ENCODE measurements around the gene NELL1.

DNA sequence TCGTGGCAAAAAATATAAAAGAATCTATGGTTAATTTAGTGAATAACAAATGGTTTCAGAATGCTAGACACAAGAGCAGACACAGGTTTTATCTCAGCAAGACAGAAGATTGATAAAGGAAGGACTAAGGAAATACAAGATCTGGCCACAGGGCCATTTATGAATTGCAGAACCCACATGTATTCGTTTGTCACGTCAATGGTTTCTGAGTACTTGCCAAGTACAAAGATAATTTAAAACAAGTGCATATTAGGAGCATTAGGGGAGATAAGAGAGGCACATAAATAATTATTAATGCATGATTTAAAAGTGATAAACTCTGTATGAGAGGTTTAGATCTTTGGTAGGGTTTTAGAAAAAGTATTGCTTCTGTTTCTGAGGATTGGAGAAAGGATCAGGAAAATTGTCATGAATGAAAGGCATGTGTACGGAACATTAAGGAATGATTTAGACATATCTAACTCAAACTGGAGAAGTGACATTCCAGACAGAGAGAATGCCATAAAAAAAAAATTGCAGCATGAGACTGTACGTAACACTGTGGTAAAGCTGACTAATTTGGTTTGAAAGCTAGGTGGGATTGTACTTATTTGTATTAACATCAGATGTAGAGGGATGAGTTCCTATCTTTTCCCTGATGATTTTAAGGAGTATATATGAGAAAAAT is 727.1 kb downstream of the NELL1 start:
- TF ChIP-seq CTCF (IDR thresholded peaks at IDR 0.05; ENCODE audit: poor library complexity) (no peak), EZH2 (IDR thresholded peaks at IDR 0.05; ENCODE audit: borderline replicate concordance) (no peak)

Data from hepatocyte (in vitro differentiated cells).